Lung (tissue), 12 donors: Measurements from ENCODE around the gene C9. TPM values are rescaled to one million over a fixed set of nuclear protein-coding genes. Genes with fewer than 3 reads are reported as not detected.

Experiments used
- ATAC-seq: fragments of 200-7000 bp; cut with Tn5 transposase; one replicate; pipeline ENCODE4 v1.9.1; 2020; ENCODE audit warnings: moderate number of reproducible peaks; ENCODE audit not compliant: insufficient read depth, low FRiP score
- DNase-seq, 3 donors: peaks; one replicate each; pipeline ENCODE4 v3.0.0-alpha.2; 2013 to 2017
- H3K27ac ChIP-seq, 2 donors: one replicate each; pipeline ENCODE4 v1.5.1; 2013; ENCODE audit warnings: mild to moderate bottlenecking in 2 of 2, moderate library complexity in 2 of 2, control low read depth in 1 of 2, inconsistent platforms in 1 of 2, low read depth in 1 of 2, low read length in 1 of 2
- H3K27me3 ChIP-seq, 3 donors: one replicate each; pipeline ENCODE4 v1.5.1; 2013; ENCODE audit warnings: low read length in 2 of 3; ENCODE audit not compliant: control insufficient read depth in 3 of 3, insufficient read depth in 3 of 3
- H3K36me3 ChIP-seq, 4 donors: one replicate each; pipeline ENCODE4 v1.5.1; 2013; ENCODE audit warnings: low read length in 4 of 4, mild to moderate bottlenecking in 1 of 4, moderate library complexity in 1 of 4; ENCODE audit not compliant: control insufficient read depth in 4 of 4, insufficient read depth in 4 of 4
- H3K4me1 ChIP-seq, 5 donors: one replicate each; pipeline ENCODE4 v1.5.1; 2013; ENCODE audit warnings: low read length in 5 of 5, mild to moderate bottlenecking in 2 of 5, moderate library complexity in 1 of 5; ENCODE audit not compliant: control insufficient read depth in 5 of 5, insufficient read depth in 5 of 5
- H3K4me3 ChIP-seq: one replicate; pipeline ENCODE4 v1.5.1; 2013; ENCODE audit warnings: mild to moderate bottlenecking, control low read depth, moderate library complexity
- H3K9ac ChIP-seq, 2 donors: one replicate each; pipeline ENCODE4 v1.5.1; 2013; ENCODE audit warnings: low read length in 2 of 2, control low read depth in 1 of 2; ENCODE audit not compliant: insufficient read depth in 1 of 2
- H3K9me3 ChIP-seq, 4 donors: one replicate each; pipeline ENCODE4 v1.5.1; 2013; ENCODE audit warnings: low read length in 3 of 4, mild to moderate bottlenecking in 1 of 4, moderate library complexity in 1 of 4; ENCODE audit not compliant: control insufficient read depth in 4 of 4, insufficient read depth in 3 of 4
- WGBS, 2 donors: extraction: QIAGEN DNeasy Blood & Tissue Kit; methylation state at CpG; one replicate each; pipeline ENCODE4 v1.1.7; 2013; 5-methylcytosine and 5-hydroxymethylcytosine counted together
- polyA plus RNA-seq, 2 donors: library from polyadenylated mRNA; stranded (reverse); fragments of 200-250 nt; gene quantifications; one replicate each; pipeline ENCODE4 v1.2.1, GENCODE V29; 2013
- total RNA-seq, 2 donors: library from RNA; depleted of rRNA in 1 of 2; stranded (reverse); fragments of >200 nt in 1 of 2; gene quantifications; one replicate each; pipeline ENCODE4 v1.2.1, GENCODE V29; 2014 to 2021
- TF ChIP-seq, protein P1 (sequence below): IDR thresholded peaks from 2 replicates; pipeline ENCODE4 v1.5.1; 2012; ENCODE audit warnings: mild to moderate bottlenecking; ENCODE audit errors: control extremely low read depth, extremely low read depth
- donor health status: control.
- donor health status: control.
- donor health status: Bipolar disorder and iron deficiency.
- donor health status: healthy.
- donor health status: DM: yes; HTN: yes; CAD: no.

Gene C9
- total and polyA plus RNA-seq, 4 donors: 0.14 to 0.43 TPM; not detected in 2

DNA sequence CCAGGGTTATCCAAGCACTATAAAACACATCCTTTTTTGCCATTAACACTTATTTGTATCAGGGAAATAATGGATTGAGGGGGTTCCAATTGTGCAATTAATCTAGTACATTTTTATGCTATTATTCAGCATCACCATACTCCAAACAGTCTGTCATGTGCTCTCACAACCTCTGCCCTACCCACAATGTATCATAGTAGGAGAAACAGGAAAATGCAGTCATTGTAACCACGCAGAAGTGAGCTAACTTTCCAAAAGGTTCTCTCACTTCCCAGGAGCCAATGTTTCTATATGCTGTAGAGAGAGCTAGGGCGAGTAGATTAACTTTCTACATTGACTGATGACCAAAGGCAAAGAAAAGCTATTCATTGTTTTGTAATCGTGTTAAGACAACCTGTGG, 30.7 kb upstream of the C9 start:
- DNase-seq: no peak
- 55 to 59% methylated on average over 3 of the region's 3 CpGs for WGBS, 2 donors
- ATAC-seq: no peak
- Histone ChIP-seq H3K27me3 (no peaks in the 10 kb centered on the region), H3K9ac (no peak overlapping the region), H3K9me3 (no peaks in the 10 kb centered on the region), H3K4me3 (no peak overlapping the region), H3K27ac (peak overlapping the region in 1 of 2 donors; percentile 57), H3K4me1 (peaks cover 0 to 13% (median 6%) of the 10 kb centered on the region in 5 donors), H3K36me3 (peaks cover 13 to 32% (median 17%) of the 10 kb centered on the region in 4 donors)
- TF ChIP-seq, protein P1, sequence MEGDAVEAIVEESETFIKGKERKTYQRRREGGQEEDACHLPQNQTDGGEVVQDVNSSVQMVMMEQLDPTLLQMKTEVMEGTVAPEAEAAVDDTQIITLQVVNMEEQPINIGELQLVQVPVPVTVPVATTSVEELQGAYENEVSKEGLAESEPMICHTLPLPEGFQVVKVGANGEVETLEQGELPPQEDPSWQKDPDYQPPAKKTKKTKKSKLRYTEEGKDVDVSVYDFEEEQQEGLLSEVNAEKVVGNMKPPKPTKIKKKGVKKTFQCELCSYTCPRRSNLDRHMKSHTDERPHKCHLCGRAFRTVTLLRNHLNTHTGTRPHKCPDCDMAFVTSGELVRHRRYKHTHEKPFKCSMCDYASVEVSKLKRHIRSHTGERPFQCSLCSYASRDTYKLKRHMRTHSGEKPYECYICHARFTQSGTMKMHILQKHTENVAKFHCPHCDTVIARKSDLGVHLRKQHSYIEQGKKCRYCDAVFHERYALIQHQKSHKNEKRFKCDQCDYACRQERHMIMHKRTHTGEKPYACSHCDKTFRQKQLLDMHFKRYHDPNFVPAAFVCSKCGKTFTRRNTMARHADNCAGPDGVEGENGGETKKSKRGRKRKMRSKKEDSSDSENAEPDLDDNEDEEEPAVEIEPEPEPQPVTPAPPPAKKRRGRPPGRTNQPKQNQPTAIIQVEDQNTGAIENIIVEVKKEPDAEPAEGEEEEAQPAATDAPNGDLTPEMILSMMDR: no peak

DNA sequence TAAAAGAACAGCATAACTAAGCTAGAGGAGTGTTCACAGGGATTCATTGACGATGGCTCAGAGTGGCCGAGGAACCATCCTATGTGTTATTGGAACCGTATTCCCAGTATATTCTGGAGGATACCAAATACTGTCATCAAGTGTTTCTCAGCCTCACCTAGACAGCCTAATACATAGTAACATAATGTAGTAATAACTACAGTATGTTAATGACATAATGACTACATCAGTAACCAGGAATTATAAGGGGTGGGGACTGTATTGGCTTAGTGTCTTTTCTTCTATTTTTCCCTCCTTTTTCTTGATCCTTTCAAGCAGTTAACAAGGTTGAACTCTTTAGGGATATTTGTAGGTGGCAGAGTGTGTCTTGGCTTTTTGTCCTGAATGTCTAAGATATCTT, 26.6 kb upstream of the C9 start:
- Histone ChIP-seq H3K9ac (no peak overlapping the region), H3K4me3 (no peak overlapping the region), H3K27me3 (no peaks in the 10 kb centered on the region), H3K36me3 (peaks cover 8 to 41% (median 26%) of the 10 kb centered on the region in 4 donors), H3K27ac (no peak overlapping the region), H3K4me1 (peaks cover 0 to 6% (median 2%) of the 10 kb centered on the region in 5 donors), H3K9me3 (no peaks in the 10 kb centered on the region)
- no peak for DNase-seq
- no peak for ATAC-seq
- 97 to 98% methylated on average over 3 of the region's 3 CpGs for WGBS, 2 donors
- TF ChIP-seq, protein P1: no peak

DNA sequence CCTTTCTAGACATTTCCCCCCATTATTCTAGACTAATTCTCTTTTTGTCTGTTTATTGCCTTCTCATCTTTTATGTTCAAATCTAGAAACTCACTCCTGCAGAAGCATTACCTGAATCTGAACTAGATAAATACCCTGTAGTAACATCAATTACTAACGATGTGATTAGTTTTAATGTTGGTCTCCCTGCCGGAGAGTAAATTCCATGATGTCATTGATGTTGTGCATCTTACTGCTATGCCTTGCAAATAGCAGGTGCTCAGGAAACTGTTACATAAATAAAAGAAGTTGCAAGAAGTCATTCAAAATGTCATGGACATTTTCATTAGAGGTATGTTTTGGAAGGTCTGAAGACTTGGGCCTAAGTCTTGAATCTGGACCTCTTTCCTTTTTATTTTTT, 23.0 kb upstream of the C9 start:
- H3K27me3 ChIP-seq: no peaks in the 10 kb centered on the region
- TF ChIP-seq, protein P1: no peak
- peaks cover 0 to 6% (median 0%) of the 10 kb centered on the region in 5 donors for H3K4me1 ChIP-seq
- no peak overlapping the region for H3K27ac ChIP-seq
- H3K9me3 ChIP-seq: no peaks in the 10 kb centered on the region
- no peak for ATAC-seq
- 85 to 86% methylated on average over 2 of the region's 2 CpGs for WGBS, 2 donors
- DNase-seq: no peak
- no peak overlapping the region for H3K4me3 ChIP-seq
- no peak overlapping the region for H3K9ac ChIP-seq
- peaks cover 10 to 49% (median 30%) of the 10 kb centered on the region in 4 donors for H3K36me3 ChIP-seq

DNA sequence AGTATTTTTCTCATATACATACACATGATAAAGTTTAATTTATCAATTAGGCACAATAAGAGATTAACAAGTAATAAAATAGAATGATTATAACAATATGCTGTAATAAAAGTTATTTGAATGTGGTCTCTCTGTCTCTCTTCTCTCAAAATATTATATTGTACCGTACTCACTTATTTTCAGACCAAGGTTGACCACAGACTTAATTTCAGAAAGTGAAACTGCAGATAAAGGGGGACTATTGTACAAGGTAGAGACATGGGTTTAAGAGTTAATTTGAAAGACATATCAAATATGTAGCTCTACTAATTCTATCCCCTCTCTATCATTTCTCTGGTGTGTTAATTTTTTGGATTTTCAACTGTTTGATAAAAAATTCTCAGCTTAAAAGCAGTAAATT, 20.0 kb upstream of the C9 start:
- H3K9me3 ChIP-seq: no peaks in the 10 kb centered on the region
- H3K27ac ChIP-seq: no peak overlapping the region
- peaks cover 8 to 53% (median 26%) of the 10 kb centered on the region in 4 donors for H3K36me3 ChIP-seq
- no peaks in the 10 kb centered on the region for H3K27me3 ChIP-seq
- DNase-seq: no peak
- H3K4me3 ChIP-seq: no peak overlapping the region
- 84 to 90% methylated on average over 1 of the region's 1 CpG for WGBS, 2 donors
- no peak overlapping the region for H3K9ac ChIP-seq
- TF ChIP-seq, protein P1: no peak
- H3K4me1 ChIP-seq: peaks cover 0 to 15% (median 6%) of the 10 kb centered on the region in 5 donors
- ATAC-seq: no peak
